GM10248 (cell line): Measurements from ENCODE around the gene ARHGDIG.

ENCODE experiments used
- CTCF ChIA-PET: fragments of 300-600 bp; sonication (Branson Sonifier 250); formaldehyde crosslinking; extraction: SDS; loops from one replicate; lab custom pipeline; 2021; ENCODE audit warnings: antibody characterized with exemption; lab: Yijun Ruan, JAX
- POLR2A ChIA-PET: fragments of 350-650 bp; sonication (Branson Sonifier 250); formaldehyde crosslinking; extraction: SDS; loops from one replicate; lab custom pipeline; 2020; ENCODE audit warnings: antibody characterized with exemption; lab: Yijun Ruan, JAX
- DNase-seq: peaks from one replicate; pipeline ENCODE4 v3.0.0; 2012; ENCODE audit errors: extremely low spot score
- TF ChIP-seq, protein P1 (sequence below): IDR thresholded peaks from 2 replicates; pipeline ENCODE4 v1.5.1; 2012; ENCODE audit warnings: mild to moderate bottlenecking, low read depth; ENCODE audit errors: extremely low read depth, missing control alignments, control extremely low read depth

Gene ARHGDIG

DNA sequence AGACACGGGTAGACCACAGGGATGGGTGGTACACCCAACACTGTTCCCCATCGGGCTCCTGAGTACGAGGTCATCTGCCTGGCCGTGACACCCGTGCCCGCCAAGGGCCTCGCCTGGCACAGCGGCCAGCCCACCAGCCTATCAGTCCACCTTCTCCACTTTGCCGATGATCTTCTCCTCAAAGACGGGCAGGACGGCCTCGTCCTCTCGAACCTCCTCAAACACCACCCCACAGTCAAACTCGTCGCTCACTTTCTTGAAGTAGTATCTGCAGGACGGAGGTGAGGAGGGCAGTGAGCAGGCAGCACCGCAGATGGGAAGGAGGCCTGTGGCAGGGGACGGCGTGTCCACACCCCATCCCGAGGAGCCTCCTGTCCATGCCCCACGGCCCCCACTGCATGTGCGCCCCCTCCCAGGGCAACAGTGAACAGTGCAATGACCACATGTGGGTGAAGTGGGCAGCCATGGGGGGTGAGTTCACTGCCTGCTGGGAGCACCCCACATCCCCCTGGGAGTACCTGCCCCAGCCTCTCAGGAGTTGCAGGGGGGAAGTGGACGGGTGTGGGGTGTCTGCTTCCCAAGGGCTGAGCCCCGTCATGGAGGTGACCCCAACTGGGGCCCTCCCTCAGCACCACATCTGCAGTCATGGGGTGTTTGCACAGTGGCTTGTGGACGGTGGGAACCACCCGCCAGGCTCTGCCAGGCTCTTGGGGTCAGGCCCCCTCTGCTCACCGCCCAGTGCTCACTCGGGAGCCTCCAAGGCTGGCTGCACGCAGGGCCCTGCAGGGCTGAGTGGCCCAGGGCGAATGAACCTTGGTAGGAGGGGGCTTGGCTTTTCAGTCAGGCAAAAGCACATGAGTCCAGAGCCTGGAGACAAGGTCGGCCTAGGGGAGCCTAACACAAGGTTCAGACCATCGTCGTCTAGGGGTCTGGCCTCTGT, 7.9 kb downstream of the ARHGDIG start:
- CTCF ChIA-PET, result interaction anchor here (1.0 to 1.3 kb wide), 3 partner anchors 21 to 181 kb away, joined by 3 read pairs; no protein-coding TSS in a partner anchor
- TF ChIP-seq, protein P1, sequence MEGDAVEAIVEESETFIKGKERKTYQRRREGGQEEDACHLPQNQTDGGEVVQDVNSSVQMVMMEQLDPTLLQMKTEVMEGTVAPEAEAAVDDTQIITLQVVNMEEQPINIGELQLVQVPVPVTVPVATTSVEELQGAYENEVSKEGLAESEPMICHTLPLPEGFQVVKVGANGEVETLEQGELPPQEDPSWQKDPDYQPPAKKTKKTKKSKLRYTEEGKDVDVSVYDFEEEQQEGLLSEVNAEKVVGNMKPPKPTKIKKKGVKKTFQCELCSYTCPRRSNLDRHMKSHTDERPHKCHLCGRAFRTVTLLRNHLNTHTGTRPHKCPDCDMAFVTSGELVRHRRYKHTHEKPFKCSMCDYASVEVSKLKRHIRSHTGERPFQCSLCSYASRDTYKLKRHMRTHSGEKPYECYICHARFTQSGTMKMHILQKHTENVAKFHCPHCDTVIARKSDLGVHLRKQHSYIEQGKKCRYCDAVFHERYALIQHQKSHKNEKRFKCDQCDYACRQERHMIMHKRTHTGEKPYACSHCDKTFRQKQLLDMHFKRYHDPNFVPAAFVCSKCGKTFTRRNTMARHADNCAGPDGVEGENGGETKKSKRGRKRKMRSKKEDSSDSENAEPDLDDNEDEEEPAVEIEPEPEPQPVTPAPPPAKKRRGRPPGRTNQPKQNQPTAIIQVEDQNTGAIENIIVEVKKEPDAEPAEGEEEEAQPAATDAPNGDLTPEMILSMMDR, result no peak
- POLR2A ChIA-PET, result no interaction called here
- DNase-seq, result no peak

- ChIA-PET CTCF (interaction anchor here (1.3 kb wide), 1 partner anchor 183 kb away, joined by 3 read pairs; no protein-coding TSS in a partner anchor), POLR2A (no interaction called here)
- no peak for DNase-seq
- TF ChIP-seq, protein P1, result no peak
Measured at GRCh38 chr16:289395-289997, 9.1 kb downstream of the ARHGDIG start.

- ChIA-PET POLR2A (no interaction called here), CTCF (no interaction called here)
- TF ChIP-seq, protein P1, result no peak
- no peak for DNase-seq
Measured at GRCh38 chr16:290015-290680, 9.8 kb downstream of the ARHGDIG start.

DNA sequence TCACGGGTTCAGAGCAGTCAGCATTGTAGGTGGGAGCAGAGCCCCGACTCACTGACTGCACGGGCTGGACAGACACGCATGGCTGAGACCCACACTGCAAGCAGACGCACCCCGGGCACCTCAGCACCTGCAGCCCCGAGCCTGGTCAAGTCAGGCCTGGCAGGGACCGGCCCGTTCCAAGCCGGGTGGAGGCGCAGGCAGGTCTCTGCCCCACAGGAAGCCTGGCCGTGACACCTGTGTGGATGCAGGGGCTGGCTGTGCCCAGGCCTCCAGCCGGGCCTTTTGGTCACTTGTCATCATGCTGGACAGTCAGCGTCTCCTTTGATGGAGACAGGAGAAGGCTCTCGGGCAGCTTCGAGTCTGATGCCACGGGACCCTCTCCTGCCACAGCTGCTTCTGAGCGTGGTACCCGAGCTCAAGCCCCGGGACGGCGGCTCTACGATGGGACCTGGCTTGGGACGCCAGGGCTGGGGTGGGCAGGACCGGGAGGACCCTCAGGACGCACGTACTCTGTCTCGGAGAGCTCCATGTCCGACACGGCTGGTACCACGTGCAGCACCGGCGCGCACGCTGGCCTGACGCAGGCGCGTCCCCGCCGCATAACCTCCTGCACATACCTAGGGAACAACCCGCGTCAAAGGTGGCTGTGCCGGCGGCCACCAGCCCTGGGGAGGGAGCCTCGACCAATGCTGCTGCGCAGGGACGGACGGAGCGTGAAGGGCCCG, 10.5 kb downstream of the ARHGDIG start:
- POLR2A ChIA-PET, result no interaction called here
- CTCF ChIA-PET, result no interaction called here

DNA sequence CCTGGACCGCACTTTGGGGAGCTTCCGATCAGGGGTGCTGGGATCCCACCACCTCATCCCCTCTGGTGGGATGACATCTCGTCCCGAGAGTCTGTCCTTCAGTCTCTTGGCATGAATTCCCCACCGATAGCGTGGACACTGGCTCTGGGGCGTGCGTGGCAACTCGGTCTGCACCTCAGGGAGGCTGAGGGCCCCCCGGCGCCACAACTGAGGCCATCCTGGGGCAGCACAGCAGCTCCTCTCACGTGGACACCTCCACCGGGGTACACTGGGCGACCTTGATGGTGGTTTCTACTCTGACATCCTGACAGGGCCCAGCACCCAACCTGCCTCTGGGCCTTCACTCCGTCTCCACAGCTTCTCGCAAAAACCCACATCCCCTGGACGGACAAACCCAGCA, 11.1 kb downstream of the ARHGDIG start:
- ChIA-PET CTCF (no interaction called here), POLR2A (no interaction called here)
- DNase-seq, result no peak
- TF ChIP-seq, protein P1, result no peak

More for the DNA sequence above, 10.5 kb downstream of the ARHGDIG start:
- TF ChIP-seq, protein P1, result no peak
- no peak for DNase-seq
